ENCODE results near the gene TMEM43. TPM values are rescaled to one million over a fixed set of nuclear protein-coding genes. Genes with fewer than 3 reads are reported as not detected.

TMEM43 gene
- total RNA-seq, 1 experiment from 2014 or later, result 36.7 TPM

DNA sequence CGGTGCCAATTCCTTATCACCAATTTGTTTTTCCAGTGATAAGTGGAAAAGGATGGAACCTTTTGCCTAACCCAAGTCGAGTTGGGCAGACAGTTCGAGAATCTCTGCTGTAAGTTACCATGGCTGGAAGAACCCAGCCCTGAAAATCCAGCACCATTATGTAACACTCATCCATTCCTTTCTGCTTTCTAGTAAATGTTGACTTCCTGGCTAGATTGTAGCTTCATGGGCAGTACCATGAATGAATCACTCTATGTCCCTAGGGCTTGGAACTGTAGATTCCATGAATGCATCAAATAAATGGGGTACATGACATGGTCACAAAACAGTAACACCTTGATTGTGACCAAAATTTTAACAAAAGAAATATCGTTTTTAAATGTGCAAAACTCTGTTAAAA lies 14.2 kb upstream of the TMEM43 start:
- Mint-ChIP-seq H3K27me3 (ENCODE audit: low read depth) (no peaks in the 10 kb centered on the region), H3K9me3 (no peaks in the 10 kb centered on the region), H3K4me1 (peaks cover 5% of the 10 kb centered on the region in 2 experiments; a peak in 2 of 4 replicates), H3K4me3 (no peak overlapping the region), H3K27ac (no peak overlapping the region), H3K36me3 (ENCODE audit: insufficient read depth in 1 of 3, low read depth in 3 of 3) (peaks cover 14 to 35% (median 29%) of the 10 kb centered on the region in 3 experiments)
- H3K79me1 ChIP-seq (ENCODE audit: insufficient read depth, low read depth, low read length, poor library complexity, severe bottlenecking), result no peaks in the 10 kb centered on the region
- no peak overlapping the region for H2BK5ac ChIP-seq (ENCODE audit: insufficient read length, low read length)
- H2BK20ac ChIP-seq (ENCODE audit: low read depth, low read length, poor library complexity, severe bottlenecking), result no peak overlapping the region
- H3K9ac ChIP-seq (ENCODE audit: extremely low read depth, insufficient read length, low read length), result no peak overlapping the region
- H2AK5ac ChIP-seq (ENCODE audit: insufficient read length, low read length), result no peak overlapping the region
- no peak overlapping the region for H2BK12ac ChIP-seq (ENCODE audit: insufficient read length, low read depth, low read length)
- no peaks in the 10 kb centered on the region for H3K4me1 ChIP-seq (ENCODE audit: insufficient read depth, low read length)
- no peak overlapping the region for H2BK120ac ChIP-seq (ENCODE audit: low read depth, low read length, poor library complexity, severe bottlenecking)
- H3K56ac ChIP-seq (ENCODE audit: insufficient read length, low read depth, low read length), result no peak overlapping the region
- no peaks in the 10 kb centered on the region for H3K9me3 ChIP-seq (ENCODE audit: control insufficient read depth, low read depth, low read length)
- no peak overlapping the region for H3T11ph ChIP-seq (ENCODE audit: low read length)
- H3K18ac ChIP-seq (ENCODE audit: insufficient read length, low read depth, low read length), result no peak overlapping the region
- H3K27ac ChIP-seq (ENCODE audit: insufficient read length, low read depth, low read length), result no peak overlapping the region
- no peaks in the 10 kb centered on the region for H3K27me3 ChIP-seq (ENCODE audit: insufficient read depth, low read length)
- H3K79me2 ChIP-seq (ENCODE audit: insufficient read depth, low read length), result no peaks in the 10 kb centered on the region
- WGBS (ENCODE audit: extremely low coverage, insufficient read length, low lambda C conversion rate), result no CpG with 5 or more reads among the region's 4 CpGs
- TF ChIP-seq, protein P1, sequence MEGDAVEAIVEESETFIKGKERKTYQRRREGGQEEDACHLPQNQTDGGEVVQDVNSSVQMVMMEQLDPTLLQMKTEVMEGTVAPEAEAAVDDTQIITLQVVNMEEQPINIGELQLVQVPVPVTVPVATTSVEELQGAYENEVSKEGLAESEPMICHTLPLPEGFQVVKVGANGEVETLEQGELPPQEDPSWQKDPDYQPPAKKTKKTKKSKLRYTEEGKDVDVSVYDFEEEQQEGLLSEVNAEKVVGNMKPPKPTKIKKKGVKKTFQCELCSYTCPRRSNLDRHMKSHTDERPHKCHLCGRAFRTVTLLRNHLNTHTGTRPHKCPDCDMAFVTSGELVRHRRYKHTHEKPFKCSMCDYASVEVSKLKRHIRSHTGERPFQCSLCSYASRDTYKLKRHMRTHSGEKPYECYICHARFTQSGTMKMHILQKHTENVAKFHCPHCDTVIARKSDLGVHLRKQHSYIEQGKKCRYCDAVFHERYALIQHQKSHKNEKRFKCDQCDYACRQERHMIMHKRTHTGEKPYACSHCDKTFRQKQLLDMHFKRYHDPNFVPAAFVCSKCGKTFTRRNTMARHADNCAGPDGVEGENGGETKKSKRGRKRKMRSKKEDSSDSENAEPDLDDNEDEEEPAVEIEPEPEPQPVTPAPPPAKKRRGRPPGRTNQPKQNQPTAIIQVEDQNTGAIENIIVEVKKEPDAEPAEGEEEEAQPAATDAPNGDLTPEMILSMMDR (conservative IDR thresholded peaks at IDR 0.05), result no peak
- H4K91ac ChIP-seq (ENCODE audit: insufficient read length, low read depth, low read length), result no peak overlapping the region
- DNase-seq, result no peak
- H3K23me2 ChIP-seq (ENCODE audit: insufficient read length, low read depth, low read length, poor library complexity, severe bottlenecking), result no peaks in the 10 kb centered on the region
- no peak overlapping the region for H2BK15ac ChIP-seq (ENCODE audit: low read depth, low read length)
- no peak overlapping the region for H4K8ac ChIP-seq (replicated peaks; ENCODE audit: insufficient read length, low read depth, low read length)
- no peak overlapping the region for H3K14ac ChIP-seq (ENCODE audit: insufficient read depth, low read length)
- no peak overlapping the region for H3K23ac ChIP-seq (ENCODE audit: insufficient read length, low read depth, low read length)
- no peak overlapping the region for H3K4ac ChIP-seq (ENCODE audit: low read depth, low read length)
- no peak overlapping the region for H4K5ac ChIP-seq (ENCODE audit: insufficient read length, low read depth, low read length)
- no peak overlapping the region for H3K4me2 ChIP-seq (ENCODE audit: insufficient read depth, insufficient read length, low read length)
- no peak overlapping the region for H2AFZ ChIP-seq (ENCODE audit: low read length)
- H4K20me1 ChIP-seq (ENCODE audit: control insufficient read depth, insufficient read depth, insufficient read length), result no peaks in the 10 kb centered on the region
